Measurements from ENCODE around the gene KIF14. TPM values are rescaled to one million over a fixed set of nuclear protein-coding genes. Genes with fewer than 3 reads are reported as not detected.
"Not testable (repeated sequence)": the region's sequence is repeated elsewhere in the genome, so short reads cannot be mapped to it uniquely, and the experiment has no call there.

KIF14 gene
- total RNA-seq, 2 experiments from 2014 or later: 13.7 to 13.9 TPM

GRCh38 chr1:200526709-200527612 lies 93.6 kb downstream of the KIF14 start:
- intact Hi-C loops (cut with micrococcal nuclease): no loop called here
- no peaks in the 10 kb centered on the region for H3K9me3 Mint-ChIP-seq
- no peak overlapping the region for H3K4me3 Mint-ChIP-seq
- ATAC-seq: no peak
- no peaks in the 10 kb centered on the region for H3K36me3 Mint-ChIP-seq (ENCODE audit: low read depth)
- peaks cover 28% of the 10 kb centered on the region for H3K4me1 Mint-ChIP-seq (ENCODE audit: low read depth)
- POLR2A ChIA-PET: no interaction called here
- CTCF ChIA-PET: interaction anchor here (2.0 to 4.4 kb wide), 2 partner anchors 11 to 17 kb away, joined by 4 to 18 read pairs; no protein-coding TSS in a partner anchor
- no peak for TF ChIP-seq CTCF (IDR thresholded peaks at IDR 0.05)
- H3K27ac Mint-ChIP-seq: no peak overlapping the region
- DNase-seq: no peak
- H3K27me3 Mint-ChIP-seq: no peaks in the 10 kb centered on the region

- H3K27me3 Mint-ChIP-seq: no peaks in the 10 kb centered on the region
- intact Hi-C loops (cut with micrococcal nuclease): no loop called here
- H3K9me3 Mint-ChIP-seq: no peaks in the 10 kb centered on the region
- ATAC-seq (no peak), DNase-seq (no peak)
- H3K4me1 Mint-ChIP-seq (ENCODE audit: low read depth): peaks cover 15% of the 10 kb centered on the region
- H3K4me3 Mint-ChIP-seq: no peak overlapping the region
- ChIA-PET CTCF (interaction anchor here (4.4 kb wide), 1 partner anchor 16 kb away, joined by 18 read pairs; no protein-coding TSS in a partner anchor), POLR2A (no interaction called here)
- no peaks in the 10 kb centered on the region for H3K36me3 Mint-ChIP-seq (ENCODE audit: low read depth)
- no peak overlapping the region for H3K27ac Mint-ChIP-seq
- TF ChIP-seq CTCF (IDR thresholded peaks at IDR 0.05): no peak
These were observed 95.2 kb downstream of the KIF14 start for GRCh38 chr1:200525090-200525987.

- ChIA-PET POLR2A (interaction anchor here (1.2 kb wide), 1 partner anchor 13 kb away, joined by 4 read pairs; no protein-coding TSS in a partner anchor), CTCF (interaction anchor here (1.0 kb wide), 1 partner anchor 15 kb away, joined by 4 read pairs; no protein-coding TSS in a partner anchor)
- DNase-seq; ATAC-seq; H3K27ac Mint-ChIP-seq; H3K4me3 Mint-ChIP-seq; H3K27me3 Mint-ChIP-seq; intact Hi-C loops (cut with micrococcal nuclease); H3K4me1 Mint-ChIP-seq (ENCODE audit: low read depth); H3K9me3 Mint-ChIP-seq; H3K36me3 Mint-ChIP-seq (ENCODE audit: low read depth): not testable (repeated sequence)
These were observed 96.0 kb downstream of the KIF14 start for GRCh38 chr1:200524551-200524950.

- CTCF ChIA-PET: interaction anchor here (1.0 kb wide), 1 partner anchor 15 kb away, joined by 4 read pairs; no protein-coding TSS in a partner anchor
- no peak for DNase-seq
- H3K9me3 Mint-ChIP-seq: no peaks in the 10 kb centered on the region
These were observed 96.5 kb downstream of the KIF14 start for GRCh38 chr1:200524092-200524491.

More at GRCh38 chr1:200524092-200524491, 96.5 kb downstream of the KIF14 start:
- Mint-ChIP-seq H3K4me3 (no peak overlapping the region), H3K27me3 (no peaks in the 10 kb centered on the region), H3K4me1 (ENCODE audit: low read depth) (peaks cover 6% of the 10 kb centered on the region), H3K27ac (no peak overlapping the region), H3K36me3 (ENCODE audit: low read depth) (no peaks in the 10 kb centered on the region)
- POLR2A ChIA-PET: interaction anchor here (1.2 kb wide), 1 partner anchor 13 kb away, joined by 4 read pairs; no protein-coding TSS in a partner anchor
- intact Hi-C loops (cut with micrococcal nuclease): no loop called here
- no peak for ATAC-seq
- TF ChIP-seq CTCF (IDR thresholded peaks at IDR 0.05): no peak
